Ishikawa (cell line): ENCODE measurements around the gene ZBTB16.

ENCODE experiments used
- CREB1 ChIP-seq: IDR thresholded peaks from 2 replicates; pipeline ENCODE4 v1.6.1; 2012; ENCODE audit warnings: low read depth
- FOXM1 ChIP-seq: IDR thresholded peaks from 2 replicates; pipeline ENCODE4 v1.6.1; 2012; ENCODE audit warnings: low read depth, borderline replicate concordance
- TAF1 ChIP-seq: IDR thresholded peaks from 2 replicates; pipeline ENCODE4 v1.6.1; 2012; ENCODE audit warnings: low read depth, mild to moderate bottlenecking
- YY1 ChIP-seq: IDR thresholded peaks from 2 replicates; pipeline ENCODE4 v1.6.1; 2012; ENCODE audit warnings: low read depth
- ZBTB7A ChIP-seq: IDR thresholded peaks from 2 replicates; pipeline ENCODE4 v1.6.1; 2012; ENCODE audit warnings: low read depth
- TF ChIP-seq, protein P1 (sequence below): IDR thresholded peaks from 2 replicates; pipeline ENCODE4 v1.6.1; 2012

DNA sequence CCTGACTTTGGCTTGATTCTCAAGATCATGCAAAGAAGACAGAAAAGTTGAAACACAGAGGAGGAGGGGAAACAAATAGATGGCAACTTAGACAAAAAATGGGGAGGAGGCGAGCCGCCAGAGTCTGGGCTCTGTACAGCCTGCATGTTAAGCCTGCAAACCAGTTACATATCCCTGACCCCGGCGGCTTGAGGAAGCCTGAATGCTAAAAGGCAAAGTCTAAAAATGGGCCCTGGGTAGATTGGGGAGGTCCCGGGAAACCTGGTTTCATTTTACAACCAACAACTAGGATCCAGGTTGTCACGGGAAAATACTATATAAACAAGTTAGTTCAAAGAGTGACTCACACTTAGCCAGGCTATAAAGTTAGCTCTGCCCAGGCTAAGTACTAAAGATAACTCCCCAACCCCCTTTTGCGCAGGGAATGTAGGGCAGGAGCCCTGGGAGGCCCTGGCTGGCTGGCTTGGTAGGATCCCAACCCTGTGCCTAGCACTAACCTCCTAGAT is 18.8 kb upstream of the ZBTB16 start:
- TF ChIP-seq ZBTB7A (no peak), CREB1 (no peak), YY1 (no peak), FOXM1 (no peak), TAF1 (no peak)
- TF ChIP-seq, protein P1, sequence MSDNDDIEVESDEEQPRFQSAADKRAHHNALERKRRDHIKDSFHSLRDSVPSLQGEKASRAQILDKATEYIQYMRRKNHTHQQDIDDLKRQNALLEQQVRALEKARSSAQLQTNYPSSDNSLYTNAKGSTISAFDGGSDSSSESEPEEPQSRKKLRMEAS, result no peak
